GM12874 (cell line): ENCODE data around the gene STK32A.

ENCODE experiments used
- TF ChIP-seq, protein P1 (sequence below): IDR thresholded peaks from 2 replicates; pipeline ENCODE4 v1.5.1; 2011; ENCODE audit warnings: low read depth, mild to moderate bottlenecking, control low read depth, low read length, moderate library complexity; ENCODE audit not compliant: insufficient read depth

STK32A gene

DNA sequence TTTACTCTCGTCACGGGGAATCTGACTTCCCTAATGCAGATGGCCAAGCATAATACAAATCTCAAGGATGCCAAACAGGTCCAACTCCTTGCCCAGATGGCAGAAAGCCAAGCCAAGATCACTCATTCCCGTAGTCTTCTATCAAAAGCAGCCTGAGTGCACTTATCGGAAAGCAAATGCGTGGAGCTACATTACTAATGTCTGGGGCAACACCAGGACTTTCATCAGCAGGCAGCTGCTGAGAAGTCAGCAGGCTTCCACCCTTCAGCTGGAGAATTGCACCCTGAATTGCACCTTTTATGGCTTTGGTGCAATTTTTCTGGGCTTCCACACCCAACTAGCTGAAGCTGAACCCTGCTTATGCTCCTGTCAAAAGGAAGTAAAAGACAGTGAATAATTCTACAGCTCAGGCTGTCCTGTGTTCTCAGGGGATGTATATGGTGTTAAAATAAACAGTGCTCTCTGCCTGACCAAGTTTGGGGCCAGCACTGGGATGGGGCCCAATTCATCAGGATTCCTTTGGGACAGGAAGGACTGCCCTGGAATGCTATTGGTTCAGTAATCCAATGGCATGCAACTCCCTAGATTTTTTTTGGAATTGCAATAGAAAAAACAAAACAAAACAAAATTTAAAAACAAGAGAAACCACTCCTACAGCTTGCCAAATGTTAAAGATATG, 182.4 kb downstream of the STK32A start:
- TF ChIP-seq, protein P1, sequence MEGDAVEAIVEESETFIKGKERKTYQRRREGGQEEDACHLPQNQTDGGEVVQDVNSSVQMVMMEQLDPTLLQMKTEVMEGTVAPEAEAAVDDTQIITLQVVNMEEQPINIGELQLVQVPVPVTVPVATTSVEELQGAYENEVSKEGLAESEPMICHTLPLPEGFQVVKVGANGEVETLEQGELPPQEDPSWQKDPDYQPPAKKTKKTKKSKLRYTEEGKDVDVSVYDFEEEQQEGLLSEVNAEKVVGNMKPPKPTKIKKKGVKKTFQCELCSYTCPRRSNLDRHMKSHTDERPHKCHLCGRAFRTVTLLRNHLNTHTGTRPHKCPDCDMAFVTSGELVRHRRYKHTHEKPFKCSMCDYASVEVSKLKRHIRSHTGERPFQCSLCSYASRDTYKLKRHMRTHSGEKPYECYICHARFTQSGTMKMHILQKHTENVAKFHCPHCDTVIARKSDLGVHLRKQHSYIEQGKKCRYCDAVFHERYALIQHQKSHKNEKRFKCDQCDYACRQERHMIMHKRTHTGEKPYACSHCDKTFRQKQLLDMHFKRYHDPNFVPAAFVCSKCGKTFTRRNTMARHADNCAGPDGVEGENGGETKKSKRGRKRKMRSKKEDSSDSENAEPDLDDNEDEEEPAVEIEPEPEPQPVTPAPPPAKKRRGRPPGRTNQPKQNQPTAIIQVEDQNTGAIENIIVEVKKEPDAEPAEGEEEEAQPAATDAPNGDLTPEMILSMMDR = no peak

DNA sequence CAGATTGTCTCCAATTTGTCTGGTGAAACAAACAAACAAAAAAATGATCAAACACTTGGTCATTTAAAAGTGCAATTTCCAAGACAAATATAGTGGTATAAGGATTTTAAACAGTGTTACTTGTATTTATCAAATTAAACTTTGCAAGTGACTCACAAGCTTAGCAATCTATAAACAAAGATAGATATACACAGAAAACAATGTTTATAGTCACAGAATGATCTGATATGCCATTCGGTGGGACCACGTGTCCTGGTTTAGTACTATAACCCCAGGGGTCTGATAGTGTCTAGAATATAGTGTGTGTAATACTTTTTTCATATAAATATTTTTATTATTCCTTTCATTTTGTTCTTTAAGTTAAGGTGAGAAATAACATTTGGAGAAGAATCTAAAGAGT, 183.8 kb downstream of the STK32A start:
- TF ChIP-seq, protein P1 = no peak

DNA sequence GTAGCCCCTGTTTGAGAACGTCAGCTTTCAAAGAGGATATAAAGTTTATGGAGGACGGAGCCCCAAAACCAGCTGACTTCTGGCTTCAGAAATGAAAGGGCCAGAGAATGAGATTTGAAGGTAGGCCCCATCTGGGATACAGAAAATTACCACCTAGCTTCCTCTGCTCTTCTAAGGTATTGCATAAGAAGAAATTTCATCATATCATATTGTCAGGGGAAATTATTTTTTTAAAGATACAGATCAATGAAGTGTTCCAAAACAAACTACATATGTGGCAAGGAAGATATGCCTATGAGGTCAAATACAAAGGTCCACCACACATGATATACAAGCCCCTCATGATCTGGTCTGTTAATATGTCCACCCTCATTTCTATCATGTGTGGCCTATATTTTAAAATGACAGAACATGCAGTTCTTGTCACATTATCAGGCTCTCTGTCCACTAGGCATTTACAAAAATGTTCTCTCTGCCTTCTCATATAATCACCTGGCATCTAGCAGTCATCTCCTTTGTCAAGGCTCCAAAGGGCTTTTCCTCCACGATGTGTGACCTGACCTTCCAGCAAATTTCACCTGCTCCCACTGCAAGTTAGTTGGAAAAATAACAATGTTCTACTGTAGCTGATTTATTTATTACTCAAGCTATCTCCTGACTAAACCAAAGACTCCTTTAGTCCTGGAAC, 192.0 kb downstream of the STK32A start:
- TF ChIP-seq, protein P1 = no peak

DNA sequence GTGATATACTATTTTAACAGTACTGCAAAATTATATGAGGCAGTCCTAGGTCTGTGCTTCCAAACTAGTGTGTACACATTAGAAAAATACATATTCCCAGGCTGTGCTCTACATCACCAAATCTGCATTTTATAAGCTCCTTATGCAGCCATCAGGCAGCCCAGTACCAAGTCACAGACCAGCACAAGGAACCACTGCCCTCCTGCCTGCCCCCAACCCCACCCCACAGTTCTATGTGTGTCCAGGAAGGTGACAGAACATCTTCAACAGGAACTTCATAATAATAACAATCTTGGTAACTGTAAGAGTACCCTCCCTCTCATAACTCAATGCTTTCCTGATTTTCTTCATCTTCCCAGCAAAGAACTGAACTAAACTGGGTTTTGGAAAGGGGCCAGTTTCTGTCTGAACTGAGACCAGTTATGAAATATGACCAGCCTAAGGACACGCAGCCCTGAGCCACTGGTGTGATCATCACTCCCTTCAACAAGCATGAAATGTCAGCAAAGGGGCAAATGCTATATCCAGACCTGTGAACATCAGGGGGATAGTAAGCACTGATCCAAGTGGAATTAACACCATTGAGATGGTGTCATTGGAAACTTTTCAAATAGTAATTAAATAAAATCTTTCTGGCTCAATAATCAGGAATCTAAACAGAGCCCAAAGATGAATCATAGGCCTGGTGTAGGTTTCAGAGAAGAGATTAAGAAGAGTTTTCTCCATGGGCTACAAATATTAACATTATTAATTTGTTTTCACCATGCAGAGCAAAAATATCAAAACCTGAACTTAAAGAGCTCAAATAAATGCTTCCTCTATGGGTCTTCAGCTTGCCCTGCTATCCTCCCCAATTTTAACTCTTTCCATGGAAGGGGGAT, 192.9 kb downstream of the STK32A start:
- TF ChIP-seq, protein P1 = no peak

DNA sequence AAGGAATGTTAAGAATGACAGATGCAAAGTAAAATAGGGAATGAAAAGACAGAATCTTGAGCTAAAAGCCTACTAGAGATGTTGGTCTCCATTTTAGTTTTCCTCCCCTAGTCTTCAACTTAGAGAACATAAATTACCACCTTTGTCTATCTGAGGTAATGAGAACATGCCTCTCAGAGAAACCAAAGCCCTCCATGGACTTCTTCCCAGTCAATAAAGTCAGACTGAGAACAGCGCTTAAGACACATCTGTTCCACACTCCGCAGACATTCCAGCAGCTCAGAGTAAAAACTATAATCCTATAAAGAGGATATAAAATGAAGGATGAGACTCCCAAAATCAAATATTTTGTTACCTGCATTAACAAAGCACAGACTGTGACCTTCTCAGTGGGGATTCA, 195.8 kb downstream of the STK32A start:
- TF ChIP-seq, protein P1 = no peak

DNA sequence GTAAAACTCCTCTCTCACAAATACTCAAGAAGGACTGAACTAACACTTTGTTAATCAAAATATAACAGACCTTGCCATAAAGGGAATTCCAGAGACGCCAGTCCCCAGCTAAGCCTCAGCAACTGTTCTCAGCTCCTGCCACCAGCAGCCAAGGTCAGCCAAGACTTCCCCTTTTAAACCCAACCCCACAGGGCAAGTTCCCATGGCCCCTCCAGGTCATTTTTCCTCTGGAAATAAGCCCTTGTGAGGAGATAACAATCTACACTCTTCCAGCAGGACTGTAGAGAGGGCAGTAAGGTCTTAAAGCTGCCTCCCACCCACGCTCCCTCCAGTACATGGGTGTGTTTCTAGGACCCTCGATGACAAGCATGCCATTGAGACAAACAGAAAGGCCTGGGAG, 196.8 kb downstream of the STK32A start:
- TF ChIP-seq, protein P1 = no peak

DNA sequence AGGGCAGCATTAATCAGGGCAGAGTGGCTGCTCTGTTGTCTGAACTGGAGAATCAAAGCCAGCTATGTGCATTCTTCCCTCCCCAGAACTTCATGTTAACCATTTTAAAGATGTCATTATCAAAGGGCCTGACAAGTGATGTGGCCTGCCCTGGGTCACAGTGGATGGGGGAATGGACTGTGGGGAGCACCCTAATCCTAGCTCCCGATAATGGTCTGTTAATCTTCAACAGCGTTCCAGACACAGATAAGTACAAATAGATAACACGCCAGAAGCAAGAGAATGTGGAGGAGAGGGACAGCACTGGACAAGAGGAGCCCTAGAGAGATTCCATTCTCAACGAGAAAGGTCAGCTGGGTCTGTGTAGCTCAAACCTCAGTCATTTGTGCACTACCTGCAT, 197.5 kb downstream of the STK32A start:
- TF ChIP-seq, protein P1 = no peak
